Brain pericyte (primary cell): ENCODE data around the gene MTTP.

ENCODE experiments used
- DNase-seq: peaks from one replicate; pipeline ENCODE4 v3.0.0-alpha.2; 2012; ENCODE audit warnings: low read depth, low spot score

Gene MTTP

GRCh38 chr4:99574530-99575324 is at the start of gene MTTP:
Gene MTTP, plus strand, starts transcription at chr4:99574824. Its CDS starts 86 bp downstream, at chr4:99574910.
- no peak for DNase-seq

- no peak for DNase-seq
These were observed 45.4 kb upstream of the MTTP start for GRCh38 chr4:99529228-99529627.

DNA sequence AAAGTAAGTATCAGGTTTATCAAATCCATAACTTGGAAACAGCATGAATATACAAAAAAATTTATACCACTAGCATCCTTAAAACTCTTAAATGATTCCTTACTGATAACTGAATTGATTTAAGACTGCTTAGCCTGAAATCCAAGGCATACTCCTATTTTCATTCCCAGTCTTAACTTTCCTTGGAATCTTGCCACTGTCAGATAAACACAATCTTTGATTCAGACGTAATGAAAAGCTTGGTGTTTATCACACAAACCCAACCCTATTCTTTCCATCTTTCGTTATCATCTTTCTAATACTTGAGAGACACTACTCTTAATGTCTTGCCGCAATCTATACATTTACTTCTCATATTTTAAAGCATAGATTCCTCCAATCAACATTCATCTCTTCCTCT is 44.7 kb upstream of the MTTP start:
- no peak for DNase-seq

GRCh38 chr4:99534699-99535098 is 39.9 kb upstream of the MTTP start:
- peak; percentile 21 for DNase-seq

- peak; percentile 37 for DNase-seq
These were observed 38.4 kb upstream of the MTTP start for GRCh38 chr4:99536271-99536670.

GRCh38 chr4:99536848-99537247 is 37.8 kb upstream of the MTTP start:
- no peak for DNase-seq

GRCh38 chr4:99537674-99538073 is 37.0 kb upstream of the MTTP start:
- DNase-seq: no peak

- DNase-seq: no peak
These were observed 34.2 kb upstream of the MTTP start for GRCh38 chr4:99540277-99540939.

- DNase-seq: no peak
These were observed 21.8 kb upstream of the MTTP start for GRCh38 chr4:99552872-99553271.

- peak; percentile 94 for DNase-seq
These were observed 11.1 kb upstream of the MTTP start, which contains the start of gene TRMT10A for GRCh38 chr4:99563310-99564186. Gene TRMT10A, minus strand, starts transcription at chr4:99564039. Its CDS starts 4,701 bp downstream, at chr4:99559338.

DNA sequence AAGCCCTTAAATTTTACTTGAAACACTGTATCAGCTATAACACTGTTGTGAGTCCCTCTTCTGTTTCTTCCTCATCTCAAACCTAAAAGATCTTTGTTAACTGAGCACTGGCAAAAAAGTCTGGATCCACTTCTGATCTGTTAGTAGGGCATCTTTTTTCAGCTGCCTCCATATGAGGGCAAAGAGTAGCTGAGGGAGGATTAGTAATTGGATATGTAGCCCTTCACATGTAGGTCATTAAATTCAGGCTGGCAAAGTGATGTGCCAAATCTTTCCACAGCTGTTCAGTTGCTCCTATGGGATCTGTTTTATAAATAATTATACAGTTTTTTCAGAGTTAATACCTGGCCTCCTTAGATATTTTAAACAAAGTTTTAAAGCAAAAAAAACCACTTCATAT is 9.7 kb upstream of the MTTP start:
- DNase-seq: no peak

GRCh38 chr4:99571883-99572282 is 2.7 kb upstream of the MTTP start:
- no peak for DNase-seq

DNA sequence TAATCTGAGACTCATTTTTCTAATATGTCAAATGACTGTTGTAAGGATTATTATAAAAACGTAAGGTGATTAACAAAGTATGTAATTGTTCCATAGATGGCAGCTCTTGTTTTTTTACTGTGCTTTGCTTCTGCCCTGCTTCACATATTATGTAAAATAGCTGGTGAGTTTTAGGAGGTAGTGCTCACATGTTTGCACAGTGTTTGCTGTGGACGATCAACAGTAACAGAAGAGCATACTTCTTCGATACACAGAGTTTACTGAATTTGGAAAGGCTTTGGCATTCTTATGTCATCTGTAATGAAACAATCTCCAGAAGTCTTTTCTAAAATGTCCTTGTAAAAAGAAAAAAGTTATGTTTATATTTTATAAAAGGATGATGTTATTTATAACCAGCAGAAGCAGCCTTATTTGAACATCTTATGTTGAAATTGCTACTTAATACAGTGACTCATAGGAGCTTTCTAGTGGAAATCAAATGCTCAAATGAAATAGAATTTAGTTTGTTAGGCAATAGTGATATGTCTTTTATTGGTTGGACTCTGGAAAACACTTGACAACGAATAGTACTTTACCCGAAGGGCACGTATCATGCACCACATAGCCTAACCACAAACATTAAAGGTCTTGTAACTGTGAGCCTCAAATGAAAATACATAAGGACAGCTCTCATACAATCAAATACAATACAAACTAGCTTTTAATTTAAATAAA is 1.9 kb upstream of the MTTP start:
- no peak for DNase-seq

DNA sequence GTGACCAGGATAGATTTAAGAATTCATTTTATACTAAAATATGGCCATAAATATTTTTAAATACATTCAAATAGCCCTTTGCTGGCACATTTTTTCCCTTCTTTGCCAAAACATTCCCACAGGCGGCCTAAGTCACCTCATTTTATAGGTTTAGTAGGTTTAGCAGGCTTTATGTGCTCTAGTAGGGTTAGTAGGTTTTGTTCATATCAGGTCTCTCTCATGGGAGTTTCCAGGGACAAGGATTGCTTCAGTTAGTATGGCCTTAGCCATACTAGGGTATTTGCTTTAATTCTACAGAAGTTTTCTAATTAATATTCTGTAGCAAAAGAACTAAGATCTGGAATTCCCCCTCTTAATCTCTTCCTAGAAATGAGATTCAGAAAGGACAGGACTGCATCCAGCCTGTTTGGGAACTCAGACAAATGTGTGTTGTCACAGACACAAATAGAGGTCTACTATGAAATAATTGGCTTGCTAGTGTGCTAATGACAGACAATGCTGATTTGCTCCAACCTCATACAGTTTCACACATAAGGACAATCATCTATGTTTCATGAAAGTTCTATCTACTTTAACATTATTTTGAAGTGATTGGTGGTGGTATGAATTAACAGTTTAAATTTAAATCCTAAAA is 772 bp upstream of the MTTP start:
- no peak for DNase-seq

DNA sequence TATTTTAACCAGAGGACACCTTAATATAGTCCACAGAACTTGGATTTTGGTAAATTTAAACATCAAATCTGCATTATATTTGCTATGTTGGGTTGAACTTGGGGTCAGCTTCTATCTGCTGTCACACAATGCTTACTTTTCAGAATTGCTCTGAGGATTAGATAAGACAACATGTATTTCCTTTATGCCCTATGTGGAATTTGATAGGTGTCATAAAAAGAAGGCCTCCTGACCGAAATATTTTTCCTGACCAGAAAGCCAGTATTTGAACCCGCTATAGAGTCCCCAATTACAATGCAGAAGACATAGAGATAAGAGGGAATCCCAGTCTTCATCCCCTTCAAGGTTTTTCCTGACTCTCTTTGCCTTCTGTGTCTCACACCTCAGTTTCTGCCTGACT is 4.1 kb downstream of the MTTP start:
- no peak for DNase-seq

- DNase-seq: no peak
These were observed 10.9 kb downstream of the MTTP start for GRCh38 chr4:99585516-99585915.

GRCh38 chr4:99586322-99586721 is 11.7 kb downstream of the MTTP start:
- no peak for DNase-seq

GRCh38 chr4:99586797-99587196 is 12.2 kb downstream of the MTTP start:
- DNase-seq: no peak

- no peak for DNase-seq
These were observed 12.7 kb downstream of the MTTP start for GRCh38 chr4:99587309-99587708.

DNA sequence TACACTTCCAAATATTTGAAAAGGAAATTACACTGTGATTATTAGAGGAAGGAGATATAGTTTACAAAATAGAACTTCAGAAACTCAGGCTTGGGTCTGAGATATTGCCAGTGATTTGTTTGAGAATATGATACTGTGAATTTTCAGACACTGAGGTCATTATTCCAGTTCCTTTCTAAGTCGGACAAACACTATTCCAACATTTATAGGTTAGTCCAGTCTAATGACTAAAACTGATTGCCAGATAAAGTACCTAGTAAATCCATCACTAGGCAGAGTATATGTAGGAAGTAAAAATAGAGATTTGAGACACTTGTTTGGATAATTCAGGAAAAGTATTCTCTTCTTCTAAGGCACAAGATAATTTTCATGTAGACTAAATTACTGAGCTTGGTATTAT is 13.2 kb downstream of the MTTP start:
- DNase-seq: no peak

- no peak for DNase-seq
These were observed 17.1 kb downstream of the MTTP start for GRCh38 chr4:99591757-99592156.
